BE2C (cell line): ENCODE data around the gene NR1H2.

Experiments
- DNase-seq: peaks from one replicate; pipeline ENCODE4 v3.0.0-alpha.2; 2020
- H3K27me3 ChIP-seq: fragments of 250-450 bp; sonication (Bioruptor Pico); 2 replicates; pipeline ENCODE4 v1.5.1; 2020; ENCODE audit warnings: mild to moderate bottlenecking
- H3K36me3 ChIP-seq: fragments of 250-450 bp; sonication (Bioruptor Pico); 2 replicates; pipeline ENCODE4 v1.5.1; 2020; ENCODE audit warnings: mild to moderate bottlenecking
- H3K4me1 ChIP-seq: fragments of 250-450 bp; sonication (Bioruptor Pico); 2 replicates; pipeline ENCODE4 v1.5.1; 2020
- H3K4me3 ChIP-seq: 2 replicates; pipeline ENCODE4 v1.5.1; 2011; ENCODE audit warnings: low read depth, low read length
- H3K9me3 ChIP-seq: fragments of 250-450 bp; sonication (Bioruptor Pico); 2 replicates; pipeline ENCODE4 v1.5.1; 2020
- CTCF ChIP-seq: IDR thresholded peaks from 2 replicates; pipeline ENCODE4 v1.5.1; 2012; ENCODE audit warnings: mild to moderate bottlenecking, low read depth, low read length

The NR1H2 gene

GRCh38 chr19:50362656-50363424 lies 13.4 kb upstream of the NR1H2 start:
- TF ChIP-seq CTCF, result no peak
- H3K4me1 ChIP-seq, result no peaks in the 10 kb centered on the region
- H3K4me3 ChIP-seq, result no peak overlapping the region
- H3K36me3 ChIP-seq, result no peaks in the 10 kb centered on the region
- H3K27me3 ChIP-seq, result no peaks in the 10 kb centered on the region
- no peak for DNase-seq
- no peaks in the 10 kb centered on the region for H3K9me3 ChIP-seq

GRCh38 chr19:50365434-50366306 lies 10.6 kb upstream of the NR1H2 start, which contains the start of gene NAPSA:
Gene NAPSA (minus strand): TSS chr19:50365639. CDS start chr19:50365621, 18 bp downstream.
- Histone ChIP-seq H3K36me3 (no peaks in the 10 kb centered on the region), H3K9me3 (no peaks in the 10 kb centered on the region), H3K4me1 (no peaks in the 10 kb centered on the region), H3K4me3 (no peak within 1 kb of the TSS), H3K27me3 (no peaks in the 10 kb centered on the region)
- no peak for TF ChIP-seq CTCF
- DNase-seq, result no peak

GRCh38 chr19:50368649-50369570 lies 7.3 kb upstream of the NR1H2 start:
- Histone ChIP-seq H3K4me3 (peak overlapping the region; percentile 82), H3K9me3 (no peaks in the 10 kb centered on the region), H3K36me3 (no peaks in the 10 kb centered on the region), H3K4me1 (no peaks in the 10 kb centered on the region), H3K27me3 (no peaks in the 10 kb centered on the region)
- DNase-seq, result peak; percentile 88
- TF ChIP-seq CTCF, result peak; percentile 80

- H3K36me3 ChIP-seq, result no peaks in the 10 kb centered on the region
- no peaks in the 10 kb centered on the region for H3K27me3 ChIP-seq
- no peaks in the 10 kb centered on the region for H3K9me3 ChIP-seq
- DNase-seq, result no peak
- no peak for TF ChIP-seq CTCF
- H3K4me3 ChIP-seq, result no peak overlapping the region
- H3K4me1 ChIP-seq, result no peaks in the 10 kb centered on the region
These were observed 4.3 kb upstream of the NR1H2 start for GRCh38 chr19:50371914-50372475.

GRCh38 chr19:50377051-50377461 lies 799 bp downstream of the NR1H2 start:
- Histone ChIP-seq H3K27me3 (no peaks in the 10 kb centered on the region), H3K4me1 (no peaks in the 10 kb centered on the region), H3K9me3 (no peaks in the 10 kb centered on the region), H3K36me3 (peaks cover 28% of the 10 kb centered on the region), H3K4me3 (peak overlapping the region; percentile 16; the same call in 1 of the 2 replicates)
- no peak for TF ChIP-seq CTCF
- DNase-seq, result no peak
